IMR-90 (cell line): Measurements from ENCODE around the gene OR2A7. TPM values are rescaled to one million over a fixed set of nuclear protein-coding genes. Genes with fewer than 3 reads are reported as not detected.
"Not testable (repeated sequence)": the region's sequence is repeated elsewhere in the genome, so short reads cannot be mapped to it uniquely, and the experiment has no call there.

Experiments used
- ATAC-seq: fragments of 200-7000 bp; cut with Tn5 transposase; 2 replicates; pipeline ENCODE4 v1.9.1; 2020; ENCODE audit warnings: low read depth, mild to moderate bottlenecking, moderate library complexity
- BruUV-seq: library from RNA; stranded (reverse); fragments of 400-500 nt; replicated peaks from 2 replicates; lab custom pipeline; 2021; lab: Mats Ljungman, UMichigan
- CTCF ChIA-PET: fragments of 300-600 bp; formaldehyde crosslinking; extraction: SDS; loops from one replicate; lab custom pipeline; 2021; ENCODE audit warnings: antibody characterized with exemption; lab: Yijun Ruan, JAX
- POLR2A ChIA-PET: fragments of 300-600 bp; sonication (Branson Sonifier 250); formaldehyde crosslinking; loops from one replicate; lab custom pipeline; 2022; ENCODE audit warnings: antibody characterized with exemption; ENCODE audit not compliant: unreplicated experiment; lab: Charles Lee
- DNase-seq: peaks from one replicate; pipeline ENCODE4 v3.0.0; 2013
- H2AFZ ChIP-seq: replicated peaks from 2 replicates; pipeline ENCODE3; 2013; ENCODE audit warnings: low read length, mild to moderate bottlenecking; ENCODE audit not compliant: poor library complexity
- H2AK5ac ChIP-seq: 2 replicates; pipeline ENCODE4 v1.6.1; 2013; ENCODE audit warnings: low read depth, low read length, inconsistent platforms
- H2AK9ac ChIP-seq: replicated peaks from 2 replicates; pipeline ENCODE3; 2013; ENCODE audit warnings: mild to moderate bottlenecking, low read depth, low read length, moderate library complexity; ENCODE audit not compliant: poor library complexity
- H2BK120ac ChIP-seq: 2 replicates; pipeline ENCODE4 v1.6.1; 2013; ENCODE audit warnings: low read depth, low read length, inconsistent platforms
- H2BK15ac ChIP-seq: 3 replicates; pipeline ENCODE4 v1.6.1; 2013; ENCODE audit warnings: low read depth, low read length, inconsistent platforms
- H2BK20ac ChIP-seq: 2 replicates; pipeline ENCODE4 v1.6.1; 2013; ENCODE audit warnings: low read depth, mild to moderate bottlenecking, inconsistent platforms, low read length, moderate library complexity
- H2BK5ac ChIP-seq: 2 replicates; pipeline ENCODE4 v1.6.1; 2013; ENCODE audit warnings: mild to moderate bottlenecking, low read depth, low read length, inconsistent platforms; ENCODE audit not compliant: poor library complexity, severe bottlenecking
- H3K14ac ChIP-seq: replicated peaks from 2 replicates; pipeline ENCODE4 v1.6.1; 2013; ENCODE audit warnings: low read depth, low read length, inconsistent platforms
- H3K18ac ChIP-seq: 2 replicates; pipeline ENCODE4 v1.6.1; 2013; ENCODE audit warnings: low read depth, low read length, control low read depth
- H3K23ac ChIP-seq: 2 replicates; pipeline ENCODE4 v1.6.1; 2013; ENCODE audit warnings: low read depth, low read length, inconsistent platforms
- H3K27ac ChIP-seq: 2 replicates; pipeline ENCODE4 v1.5.1; 2013; ENCODE audit warnings: mild to moderate bottlenecking, control low read depth, low read length; ENCODE audit not compliant: insufficient read depth
- H3K27me3 ChIP-seq: 2 replicates; pipeline ENCODE4 v1.6.1; 2013; ENCODE audit warnings: low read length; ENCODE audit not compliant: control insufficient read depth, insufficient read depth
- H3K36me3 ChIP-seq: 2 replicates; pipeline ENCODE4 v1.6.1; 2013; ENCODE audit warnings: low read length, mixed read lengths; ENCODE audit not compliant: control insufficient read depth, insufficient read depth
- H3K4ac ChIP-seq: 2 replicates; pipeline ENCODE4 v1.6.1; 2013; ENCODE audit warnings: low read depth, low read length, inconsistent platforms
- H3K4me1 ChIP-seq: 2 replicates; pipeline ENCODE4 v1.6.1; 2013; ENCODE audit warnings: low read length, mixed read lengths; ENCODE audit not compliant: control insufficient read depth, insufficient read depth
- H3K4me2 ChIP-seq: 2 replicates; pipeline ENCODE4 v1.6.1; 2013; ENCODE audit warnings: low read depth, mild to moderate bottlenecking, control low read depth, low read length, moderate library complexity
- H3K4me3 ChIP-seq: 2 replicates; pipeline ENCODE4 v1.5.1; 2013; ENCODE audit warnings: low read depth, mild to moderate bottlenecking, control low read depth, low read length, moderate library complexity; ENCODE audit not compliant: insufficient read depth
- H3K56ac ChIP-seq: 2 replicates; pipeline ENCODE4 v1.6.1; 2013; ENCODE audit warnings: low read length, inconsistent platforms; ENCODE audit not compliant: insufficient read depth; ENCODE audit errors: extremely low read depth
- H3K79me1 ChIP-seq, 2 experiments: 2 replicates each; pipeline ENCODE4 v1.6.1; 2013; ENCODE audit warnings: low read length in 2 of 2, inconsistent platforms in 1 of 2, low read depth in 1 of 2
- H3K9ac ChIP-seq: 2 replicates; pipeline ENCODE4 v1.6.1; 2013; ENCODE audit warnings: low read depth, low read length, control low read depth
- H3K9me1 ChIP-seq: 2 replicates; pipeline ENCODE4 v1.6.1; 2013; ENCODE audit warnings: low read length, inconsistent platforms; ENCODE audit not compliant: insufficient read depth
- H3K9me3 ChIP-seq: 2 replicates; pipeline ENCODE4 v1.6.1; 2013; ENCODE audit warnings: low read length; ENCODE audit not compliant: control insufficient read depth, insufficient read depth
- H4K20me1 ChIP-seq: 2 replicates; pipeline ENCODE4 v1.6.1; 2013; ENCODE audit warnings: low read length, inconsistent platforms; ENCODE audit not compliant: insufficient read depth
- H4K5ac ChIP-seq: 2 replicates; pipeline ENCODE4 v1.6.1; 2013; ENCODE audit warnings: mild to moderate bottlenecking, low read depth, low read length, control low read depth
- H4K8ac ChIP-seq, 2 experiments: 2 replicates each; pipeline ENCODE4 v1.6.1; 2013; ENCODE audit warnings: low read depth in 2 of 2, low read length in 2 of 2, control low read depth in 1 of 2, inconsistent platforms in 1 of 2
- H4K91ac ChIP-seq: 2 replicates; pipeline ENCODE4 v1.6.1; 2013; ENCODE audit warnings: low read depth, low read length, inconsistent platforms; ENCODE audit not compliant: insufficient read depth
- WGBS, 2 experiments: methylation state at CpG; one replicate each; pipeline versions ENCODE4 v1.1.5 to v1.1.7; 2013; ENCODE audit warnings: missing lambda C conversion rate in 2 of 2; ENCODE audit not compliant: insufficient read length in 1 of 2; ENCODE audit errors: extremely low coverage in 2 of 2; 5-methylcytosine and 5-hydroxymethylcytosine counted together
- dilution Hi-C: fragments of 300-500 bp; cut with HindIII; formaldehyde crosslinking; loops from one replicate; pipeline ENCODE4 v1.14.3; 2018; ENCODE audit warnings: low sequenced_read_pairs; ENCODE audit not compliant: unreplicated experiment
- in situ Hi-C: fragments of 300-500 bp; cut with MboI; formaldehyde crosslinking; loops from 3 replicates; pipeline ENCODE4 v1.14.3; 2019; ENCODE audit warnings: low sequenced_read_pairs, inconsistent platforms, mixed read lengths
- intact Hi-C: fragments of 100-400 bp; cut with micrococcal nuclease; formaldehyde crosslinking; loops from 2 replicates; pipeline ENCODE4 v1.10.0; 2022
- polyA plus RNA-seq, 3 experiments: library from polyadenylated mRNA; depleted of rRNA; stranded (reverse); fragments of >200 nt; gene quantifications; 2 replicates each; pipeline ENCODE4 v1.2.3, GENCODE V29; 2012; ENCODE audit warnings: low replicate concordance in 1 of 3
- total RNA-seq: library from RNA; depleted of rRNA; stranded (reverse); fragments of >200 nt; gene quantifications from 2 replicates; pipeline ENCODE4 v1.2.3, GENCODE V29; 2012

The OR2A7 gene
- total and polyA plus RNA-seq, 2 of the 4 experiments (the other 2 are of a cell fraction): not detected

DNA sequence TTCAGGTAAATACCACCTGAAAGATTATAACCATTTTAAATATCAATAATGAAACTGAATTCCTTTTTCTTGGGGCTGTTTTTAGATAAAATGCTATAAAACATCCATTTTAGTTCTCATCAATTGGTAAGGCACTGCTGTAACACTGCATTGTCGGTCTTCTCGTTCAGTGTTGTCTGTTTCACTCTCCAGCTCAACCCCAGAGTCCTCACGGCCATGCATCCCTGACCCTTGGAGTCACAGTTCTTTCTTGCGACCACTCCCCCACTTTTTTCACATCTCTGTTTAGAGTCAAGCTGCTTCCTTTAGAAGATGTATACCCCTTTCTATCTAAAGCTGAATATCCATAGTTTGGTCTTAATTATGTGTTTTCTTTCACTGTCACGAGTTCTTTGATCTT, 17.6 kb downstream of the OR2A7 start:
- ATAC-seq, H2AK9ac ChIP-seq, H3K14ac ChIP-seq, H3K36me3 ChIP-seq, H3K9me1 ChIP-seq, in situ Hi-C loops, H3K27me3 ChIP-seq, H4K91ac ChIP-seq, H3K23ac ChIP-seq, BruUV-seq, dilution Hi-C loops, H4K8ac ChIP-seq, H3K9ac ChIP-seq, H3K4me1 ChIP-seq, H2BK120ac ChIP-seq, H2BK5ac ChIP-seq, H3K56ac ChIP-seq, H3K9me3 ChIP-seq, H2AK5ac ChIP-seq, H3K79me1 ChIP-seq, CTCF ChIA-PET, H4K5ac ChIP-seq, H4K20me1 ChIP-seq, POLR2A ChIA-PET, intact Hi-C loops, H3K18ac ChIP-seq, DNase-seq, H3K27ac ChIP-seq, H2BK15ac ChIP-seq, H3K4me2 ChIP-seq, H3K4me3 ChIP-seq, H3K4ac ChIP-seq, H2BK20ac ChIP-seq, H2AFZ ChIP-seq: not testable (repeated sequence)
- WGBS, 2 experiments: no CpG with 5 or more reads among the region's 5 CpGs

DNA sequence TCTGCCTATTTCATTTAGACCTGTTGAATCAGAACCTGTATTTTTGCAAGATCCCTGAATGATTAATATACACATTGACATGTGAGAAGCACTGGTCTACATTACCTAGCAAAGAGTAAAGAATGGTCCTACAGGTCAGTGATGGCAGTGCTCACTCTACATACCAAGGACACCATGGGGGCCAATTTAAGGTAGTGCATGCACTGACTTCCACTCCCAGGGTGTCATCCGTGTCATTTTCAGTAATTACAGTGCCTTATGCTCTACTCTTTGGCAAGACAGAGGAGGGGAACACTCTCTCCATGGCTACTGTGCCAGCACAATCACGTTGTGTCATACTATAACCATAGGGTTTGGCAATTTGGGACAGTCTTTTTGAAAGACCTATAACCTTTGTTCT, 19.2 kb downstream of the OR2A7 start:
- H3K79me1 ChIP-seq, H3K56ac ChIP-seq, H3K27me3 ChIP-seq, H2AK5ac ChIP-seq, ATAC-seq, H3K23ac ChIP-seq, H4K5ac ChIP-seq, H2BK120ac ChIP-seq, H2AK9ac ChIP-seq, in situ Hi-C loops, H2BK15ac ChIP-seq, dilution Hi-C loops, H3K9ac ChIP-seq, H3K9me1 ChIP-seq, H3K4me1 ChIP-seq, CTCF ChIA-PET, H2AFZ ChIP-seq, H3K18ac ChIP-seq, H3K36me3 ChIP-seq, H3K9me3 ChIP-seq, H3K4me2 ChIP-seq, H3K4me3 ChIP-seq, H4K20me1 ChIP-seq, H2BK5ac ChIP-seq, H2BK20ac ChIP-seq, H4K91ac ChIP-seq, H3K4ac ChIP-seq, intact Hi-C loops, H4K8ac ChIP-seq, POLR2A ChIA-PET, H3K27ac ChIP-seq, BruUV-seq, H3K14ac ChIP-seq, DNase-seq: not testable (repeated sequence)
- no CpG with 5 or more reads among the region's 2 CpGs for WGBS, 2 experiments
